Keratinocyte (primary cell): ENCODE results near the gene ULK4. TPM values are rescaled to one million over a fixed set of nuclear protein-coding genes. Genes with fewer than 3 reads are reported as not detected.

Source experiments
- DNase-seq: peaks from one replicate; pipeline ENCODE4 v3.0.0-alpha.2; 2011; ENCODE audit warnings: low read depth, missing footprints, low spot score
- FAIRE-seq: peaks from 2 replicates; lab custom pipeline; 2011; peaks lifted over from hg19 to GRCh38; lab: Jason Lieb, UNC
- H2AFZ ChIP-seq: 2 replicates; pipeline ENCODE4 v1.6.0; 2012; ENCODE audit warnings: low read length, control low read depth, inconsistent platforms; ENCODE audit not compliant: control insufficient read depth
- H3K27ac ChIP-seq: 2 replicates; pipeline ENCODE4 v1.5.1; 2011; ENCODE audit warnings: low read length; ENCODE audit not compliant: control insufficient read depth, insufficient read depth
- H3K27me3 ChIP-seq: 3 replicates; pipeline ENCODE4 v1.6.0; 2011; ENCODE audit warnings: low read length; ENCODE audit not compliant: control insufficient read depth, insufficient read depth; ENCODE audit errors: extremely low read depth
- H3K36me3 ChIP-seq, 2 experiments: 2 replicates in 1 of 2; 3 replicates in 1 of 2; pipeline ENCODE4 v1.5.1; 2011; ENCODE audit warnings: low read length in 2 of 2, mild to moderate bottlenecking in 1 of 2; ENCODE audit not compliant: control insufficient read depth in 2 of 2, insufficient read depth in 2 of 2; ENCODE audit errors: extremely low read depth in 1 of 2
- H3K4me1 ChIP-seq: 3 replicates; pipeline ENCODE4 v1.5.1; 2011; ENCODE audit warnings: low read length; ENCODE audit not compliant: control insufficient read depth, insufficient read depth; ENCODE audit errors: extremely low read depth
- H3K4me2 ChIP-seq: 3 replicates; pipeline ENCODE4 v1.6.0; 2011; ENCODE audit warnings: low read depth, low read length; ENCODE audit not compliant: control insufficient read depth, insufficient read depth; ENCODE audit errors: extremely low read depth
- H3K4me3 ChIP-seq, 3 experiments: fragments of 200-600 bp in 1 of 3; sonication (generic) in 1 of 3; 2 replicates in 2 of 3; 3 replicates in 1 of 3; pipeline ENCODE4 v1.5.1; 2011 to 2016; ENCODE audit warnings: low read length in 3 of 3, mild to moderate bottlenecking in 3 of 3, control low read depth in 2 of 3, inconsistent platforms in 1 of 3, low read depth in 1 of 3, mixed read lengths in 1 of 3, mixed run types in 1 of 3, moderate library complexity in 1 of 3; ENCODE audit not compliant: control insufficient read depth in 2 of 3, insufficient read depth in 2 of 3; ENCODE audit errors: extremely low read depth in 1 of 3
- H3K79me2 ChIP-seq: 2 replicates; pipeline ENCODE4 v1.6.0; 2012; ENCODE audit warnings: low read length; ENCODE audit not compliant: control insufficient read depth, insufficient read depth
- H3K9ac ChIP-seq: 3 replicates; pipeline ENCODE4 v1.6.0; 2011; ENCODE audit warnings: low read length; ENCODE audit not compliant: control insufficient read depth, insufficient read depth; ENCODE audit errors: extremely low read depth
- H3K9me1 ChIP-seq: 3 replicates; pipeline ENCODE4 v1.6.0; 2011; ENCODE audit warnings: low read length; ENCODE audit not compliant: control insufficient read depth, insufficient read depth; ENCODE audit errors: extremely low read depth
- H3K9me3 ChIP-seq: 2 replicates; pipeline ENCODE4 v1.5.1; 2012; ENCODE audit warnings: low read depth, low read length; ENCODE audit not compliant: control insufficient read depth
- H4K20me1 ChIP-seq: 3 replicates; pipeline ENCODE4 v1.6.0; 2011; ENCODE audit warnings: low read length; ENCODE audit not compliant: control insufficient read depth, insufficient read depth; ENCODE audit errors: extremely low read depth
- EZH2 ChIP-seq: IDR thresholded peaks from one replicate; pipeline ENCODE4 v1.6.1; 2012; ENCODE audit warnings: inconsistent platforms, mild to moderate bottlenecking, low read length, moderate library complexity
- dilution Hi-C: fragments of 300-500 bp; cut with MboI; formaldehyde crosslinking; loops from one replicate; pipeline ENCODE4 v1.7.0; 2020; ENCODE audit warnings: low sequenced_read_pairs; ENCODE audit not compliant: extremely low pct_ligation_motif_present
- polyA plus RNA-seq, 5 experiments: library from polyadenylated mRNA; depleted of rRNA in 3 of 5; stranded (reverse) in 3 of 5; stranded (forward) in 1 of 5; unstranded in 1 of 5; fragments of >200 nt; gene quantifications; 1 replicate in 1 of 5; 2 replicates in 3 of 5; 3 replicates in 1 of 5; pipeline versions ENCODE4 v1.2.1 to v1.2.3, GENCODE V29; 2011 to 2012; ENCODE audit warnings: missing spikeins in 2 of 5, low read depth in 1 of 5, low replicate concordance in 1 of 5
- TF ChIP-seq, protein P1 (sequence below), 3 experiments: IDR thresholded peaks in 1 of 3; conservative IDR thresholded peaks in 1 of 3; optimal IDR thresholded peaks in 1 of 3; 2 replicates in 2 of 3; 3 replicates in 1 of 3; pipeline versions ENCODE3 to v1.5.1; 2011; ENCODE audit warnings: low read length in 3 of 3, mild to moderate bottlenecking in 3 of 3, moderate library complexity in 2 of 3, control low read depth in 1 of 3, inconsistent platforms in 1 of 3; ENCODE audit not compliant: insufficient read depth in 2 of 3; ENCODE audit errors: extremely low read depth in 1 of 3

The ULK4 gene
- polyA plus RNA-seq, 1 donor (not counting 4 experiments of a cell fraction or from before 2014, with no cell fraction given): 6.1 TPM

DNA sequence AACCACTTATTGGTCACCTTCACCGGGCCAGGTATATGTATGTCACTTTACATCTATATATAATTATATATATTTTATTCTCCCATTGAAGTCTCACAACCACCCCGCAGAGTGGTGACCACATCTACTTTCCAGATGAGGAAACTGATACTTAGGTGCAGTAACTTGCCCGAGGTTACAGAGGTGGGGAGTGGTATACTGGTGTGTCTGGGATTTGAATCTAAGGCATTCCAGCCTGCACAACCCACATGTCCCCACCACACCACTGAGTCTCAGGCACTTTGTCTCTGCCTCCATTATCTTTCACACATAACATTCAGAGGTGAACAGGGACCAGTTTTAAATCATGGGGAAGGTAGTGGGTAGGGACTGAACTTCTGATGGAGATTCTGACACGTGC lies 501.2 kb downstream of the ULK4 start:
- FAIRE-seq (no peak), DNase-seq (no peak)
- Histone ChIP-seq H3K9me3 (no peaks in the 10 kb centered on the region), H3K79me2 (no peaks in the 10 kb centered on the region), H3K36me3 (no peaks in the 10 kb centered on the region), H3K4me3 (no peak overlapping the region), H3K9me1 (no peaks in the 10 kb centered on the region), H3K27me3 (no peaks in the 10 kb centered on the region), H3K4me2 (no peak overlapping the region), H4K20me1 (no peaks in the 10 kb centered on the region), H3K27ac (no peak overlapping the region), H2AFZ (no peak overlapping the region), H3K4me1 (no peaks in the 10 kb centered on the region), H3K9ac (no peak overlapping the region)
- dilution Hi-C loops: no loop called here
- TF ChIP-seq, protein P1, sequence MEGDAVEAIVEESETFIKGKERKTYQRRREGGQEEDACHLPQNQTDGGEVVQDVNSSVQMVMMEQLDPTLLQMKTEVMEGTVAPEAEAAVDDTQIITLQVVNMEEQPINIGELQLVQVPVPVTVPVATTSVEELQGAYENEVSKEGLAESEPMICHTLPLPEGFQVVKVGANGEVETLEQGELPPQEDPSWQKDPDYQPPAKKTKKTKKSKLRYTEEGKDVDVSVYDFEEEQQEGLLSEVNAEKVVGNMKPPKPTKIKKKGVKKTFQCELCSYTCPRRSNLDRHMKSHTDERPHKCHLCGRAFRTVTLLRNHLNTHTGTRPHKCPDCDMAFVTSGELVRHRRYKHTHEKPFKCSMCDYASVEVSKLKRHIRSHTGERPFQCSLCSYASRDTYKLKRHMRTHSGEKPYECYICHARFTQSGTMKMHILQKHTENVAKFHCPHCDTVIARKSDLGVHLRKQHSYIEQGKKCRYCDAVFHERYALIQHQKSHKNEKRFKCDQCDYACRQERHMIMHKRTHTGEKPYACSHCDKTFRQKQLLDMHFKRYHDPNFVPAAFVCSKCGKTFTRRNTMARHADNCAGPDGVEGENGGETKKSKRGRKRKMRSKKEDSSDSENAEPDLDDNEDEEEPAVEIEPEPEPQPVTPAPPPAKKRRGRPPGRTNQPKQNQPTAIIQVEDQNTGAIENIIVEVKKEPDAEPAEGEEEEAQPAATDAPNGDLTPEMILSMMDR (optimal IDR thresholded peaks at IDR 0.05 in 1 of 3, IDR thresholded peaks at IDR 0.05 in 1 of 3, conservative IDR thresholded peaks at IDR 0.05 in 1 of 3; ENCODE audit: extremely low read depth in 1 of 3, insufficient read depth in 2 of 3, low read length in 3 of 3): no peak
- TF ChIP-seq EZH2: no peak

DNA sequence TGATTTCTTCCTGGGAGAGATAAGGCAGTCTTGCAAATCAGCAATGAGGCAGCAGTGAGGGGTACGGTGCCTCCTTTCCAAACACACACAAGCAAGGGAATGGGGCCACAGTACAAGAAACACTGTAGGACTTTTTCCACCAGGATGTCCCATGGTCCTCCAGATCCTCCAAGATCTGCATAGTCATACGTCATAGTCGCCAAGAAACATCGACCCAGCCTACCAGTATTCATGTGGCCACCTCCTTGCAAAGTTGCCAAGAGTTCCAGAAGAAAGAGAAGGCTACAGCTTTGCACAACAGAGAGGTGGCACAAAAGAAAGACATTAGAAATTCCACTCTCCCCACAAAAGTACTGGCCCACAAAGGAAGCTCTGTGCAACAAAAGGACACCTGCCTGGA lies 504.7 kb downstream of the ULK4 start:
- FAIRE-seq (no peak), DNase-seq (no peak)
- Histone ChIP-seq H3K9ac (no peak overlapping the region), H2AFZ (no peak overlapping the region), H4K20me1 (no peaks in the 10 kb centered on the region), H3K4me3 (no peak overlapping the region), H3K27me3 (no peaks in the 10 kb centered on the region), H3K9me3 (no peaks in the 10 kb centered on the region), H3K4me1 (no peaks in the 10 kb centered on the region), H3K4me2 (no peak overlapping the region), H3K36me3 (no peaks in the 10 kb centered on the region), H3K79me2 (no peaks in the 10 kb centered on the region), H3K9me1 (no peaks in the 10 kb centered on the region), H3K27ac (no peak overlapping the region)
- dilution Hi-C loops: no loop called here
- TF ChIP-seq EZH2: no peak
- TF ChIP-seq, protein P1 (optimal IDR thresholded peaks at IDR 0.05 in 1 of 3, IDR thresholded peaks at IDR 0.05 in 1 of 3, conservative IDR thresholded peaks at IDR 0.05 in 1 of 3; ENCODE audit: extremely low read depth in 1 of 3, insufficient read depth in 2 of 3, low read length in 3 of 3): no peak
